Peyer's patch (tissue), 4 donors: ENCODE results near the gene UBE4A. TPM values are rescaled to one million over a fixed set of nuclear protein-coding genes. Genes with fewer than 3 reads are reported as not detected.

ENCODE experiments used
- DNase-seq, 3 donors: peaks; one replicate each; pipeline ENCODE4 v3.0.0-alpha.2; 2017 to 2019
- H3K27ac ChIP-seq, 4 donors: fragments of 200-600 bp; sonication (generic); one replicate each; pipeline ENCODE4 v1.5.1; 2016 to 2019
- H3K27me3 ChIP-seq, 2 donors: fragments of 200-600 bp; sonication (generic); one replicate each; pipeline ENCODE4 v1.5.1; 2019
- H3K36me3 ChIP-seq, 3 donors: fragments of 200-600 bp; sonication (generic); one replicate each; pipeline ENCODE4 v1.5.1; 2016 to 2019
- H3K4me1 ChIP-seq, 4 donors: fragments of 200-600 bp; sonication (generic); one replicate each; pipeline ENCODE4 v1.5.1; 2016 to 2019
- H3K4me3 ChIP-seq, 4 donors: fragments of 200-600 bp; sonication (generic); 1 replicate in 3 of 4; 2 replicates in 1 of 4; pipeline ENCODE4 v1.5.1; 2016 to 2019; ENCODE audit warnings: mild to moderate bottlenecking in 1 of 4
- H3K9me3 ChIP-seq, 4 donors: fragments of 200-600 bp; sonication (generic); one replicate each; pipeline ENCODE4 v1.5.1; 2016 to 2019; ENCODE audit warnings: mild to moderate bottlenecking in 1 of 4
- POLR2A ChIP-seq, 2 donors: fragments of 450-650 bp; IDR thresholded peaks; one replicate each; pipeline ENCODE4 v1.5.1; 2017; ENCODE audit warnings: antibody characterized with exemption in 2 of 2, mild to moderate bottlenecking in 2 of 2, moderate library complexity in 2 of 2
- total RNA-seq, 4 donors: library from RNA; depleted of rRNA; stranded (reverse); fragments of >200 nt; gene quantifications; one replicate each; pipeline ENCODE4 v1.1.0, GENCODE V29; 2016
- TF ChIP-seq, protein P1 (sequence below), 6 experiments: fragments of 450-650 bp in 4 of 6; fragments of 200-600 bp in 2 of 6; sonication (generic) in 1 of 6; IDR thresholded peaks; one replicate each; pipeline ENCODE4 v1.5.1; 2017 to 2019; ENCODE audit warnings: antibody characterized with exemption in 6 of 6, mild to moderate bottlenecking in 3 of 6, moderate library complexity in 1 of 6

Gene UBE4A
- total RNA-seq, 4 donors from 2014 or later: 47.7 to 60.1 (median 54.1) TPM

DNA sequence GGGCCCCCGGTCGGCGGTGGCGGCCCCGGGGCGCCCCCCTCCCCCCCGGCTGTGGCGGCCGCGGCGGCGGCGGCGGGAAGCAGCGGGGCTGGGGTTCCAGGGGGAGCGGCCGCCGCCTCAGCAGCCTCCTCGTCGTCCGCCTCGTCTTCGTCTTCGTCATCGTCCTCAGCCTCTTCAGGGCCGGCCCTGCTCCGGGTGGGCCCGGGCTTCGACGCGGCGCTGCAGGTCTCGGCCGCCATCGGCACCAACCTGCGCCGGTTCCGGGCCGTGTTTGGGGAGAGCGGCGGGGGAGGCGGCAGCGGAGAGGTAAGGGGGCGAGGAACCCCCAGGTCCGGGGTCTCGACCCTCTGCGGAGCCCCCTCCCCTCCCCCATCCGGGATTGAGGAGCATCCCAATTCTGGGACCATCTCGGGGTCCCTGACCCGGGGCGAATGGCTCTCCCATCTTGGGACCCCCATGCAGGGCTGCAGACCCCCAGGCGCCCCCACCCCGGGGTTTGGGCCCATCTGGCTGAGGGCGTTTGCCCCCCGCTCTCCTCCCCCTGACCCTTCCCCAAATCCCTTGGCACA is 77.3 kb downstream of the UBE4A start:
- H3K36me3 ChIP-seq: no peaks in the 10 kb centered on the region
- H3K9me3 ChIP-seq: no peaks in the 10 kb centered on the region
- H3K4me3 ChIP-seq: peak overlapping the region; percentile 92 to 95 (median 94)
- H3K27ac ChIP-seq: peak overlapping the region; percentile 89 to 94 (median 91)
- H3K27me3 ChIP-seq: no peaks in the 10 kb centered on the region
- DNase-seq: peak; percentile 24 to 55 (median 52)
- H3K4me1 ChIP-seq: peaks cover 0 to 57% (median 1%) of the 10 kb centered on the region in 4 donors
- TF ChIP-seq POLR2A (IDR thresholded peaks at IDR 0.05): no peak
- TF ChIP-seq, protein P1, sequence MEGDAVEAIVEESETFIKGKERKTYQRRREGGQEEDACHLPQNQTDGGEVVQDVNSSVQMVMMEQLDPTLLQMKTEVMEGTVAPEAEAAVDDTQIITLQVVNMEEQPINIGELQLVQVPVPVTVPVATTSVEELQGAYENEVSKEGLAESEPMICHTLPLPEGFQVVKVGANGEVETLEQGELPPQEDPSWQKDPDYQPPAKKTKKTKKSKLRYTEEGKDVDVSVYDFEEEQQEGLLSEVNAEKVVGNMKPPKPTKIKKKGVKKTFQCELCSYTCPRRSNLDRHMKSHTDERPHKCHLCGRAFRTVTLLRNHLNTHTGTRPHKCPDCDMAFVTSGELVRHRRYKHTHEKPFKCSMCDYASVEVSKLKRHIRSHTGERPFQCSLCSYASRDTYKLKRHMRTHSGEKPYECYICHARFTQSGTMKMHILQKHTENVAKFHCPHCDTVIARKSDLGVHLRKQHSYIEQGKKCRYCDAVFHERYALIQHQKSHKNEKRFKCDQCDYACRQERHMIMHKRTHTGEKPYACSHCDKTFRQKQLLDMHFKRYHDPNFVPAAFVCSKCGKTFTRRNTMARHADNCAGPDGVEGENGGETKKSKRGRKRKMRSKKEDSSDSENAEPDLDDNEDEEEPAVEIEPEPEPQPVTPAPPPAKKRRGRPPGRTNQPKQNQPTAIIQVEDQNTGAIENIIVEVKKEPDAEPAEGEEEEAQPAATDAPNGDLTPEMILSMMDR (IDR thresholded peaks at IDR 0.05): no peak

DNA sequence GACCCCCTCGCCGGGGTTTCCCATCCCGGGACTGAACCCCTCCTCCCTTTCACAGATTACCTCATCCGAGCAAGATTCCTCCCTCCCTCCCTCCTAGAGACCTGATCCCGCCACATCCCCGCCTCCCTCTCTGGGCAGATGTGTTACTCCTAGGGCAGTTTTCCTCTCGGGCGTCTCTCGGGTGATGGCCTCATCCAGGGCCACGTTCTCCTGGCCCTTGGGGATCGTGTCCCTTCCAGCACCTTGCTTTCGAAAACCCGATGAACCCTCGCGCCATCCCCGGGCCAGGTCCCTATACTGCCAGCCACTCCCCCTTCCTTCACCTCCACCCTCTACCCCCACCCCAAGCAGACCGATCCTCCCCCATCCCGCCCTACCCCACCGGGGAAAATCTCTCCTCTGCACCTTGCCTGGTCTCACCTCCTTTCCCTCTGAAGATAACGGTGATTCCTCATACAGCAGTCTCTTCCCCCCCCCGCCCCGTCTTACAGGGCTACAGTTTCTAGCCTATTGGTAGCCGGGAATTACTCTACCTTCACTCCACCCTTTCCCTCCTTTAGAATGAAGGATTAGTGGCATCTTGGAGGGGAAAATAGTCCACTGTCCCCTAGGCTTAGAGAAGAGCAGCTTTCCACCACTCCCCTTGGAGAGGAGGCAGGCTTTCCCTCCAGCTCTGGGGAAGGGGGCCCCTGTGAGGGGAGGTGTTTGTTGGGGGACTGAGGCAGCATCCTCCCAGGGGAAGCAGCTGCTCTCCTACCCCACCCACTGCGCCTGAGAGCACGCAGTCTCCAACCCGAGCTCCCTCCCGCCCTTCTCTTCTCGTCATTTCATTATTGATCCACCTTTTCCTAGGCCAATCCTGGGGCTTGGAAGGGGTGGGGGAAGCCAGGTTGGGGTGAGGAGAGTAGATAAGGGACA is 78.1 kb downstream of the UBE4A start:
- peak; percentile 60 to 75 (median 65) for DNase-seq
- peak overlapping the region; percentile 89 to 94 (median 91) for H3K27ac ChIP-seq
- H3K4me1 ChIP-seq: peaks cover 0 to 64% (median 3%) of the 10 kb centered on the region in 4 donors
- peak overlapping the region; percentile 92 to 95 (median 94) for H3K4me3 ChIP-seq
- no peaks in the 10 kb centered on the region for H3K36me3 ChIP-seq
- no peak for TF ChIP-seq POLR2A (IDR thresholded peaks at IDR 0.05)
- H3K9me3 ChIP-seq: no peaks in the 10 kb centered on the region
- H3K27me3 ChIP-seq: no peaks in the 10 kb centered on the region

DNA sequence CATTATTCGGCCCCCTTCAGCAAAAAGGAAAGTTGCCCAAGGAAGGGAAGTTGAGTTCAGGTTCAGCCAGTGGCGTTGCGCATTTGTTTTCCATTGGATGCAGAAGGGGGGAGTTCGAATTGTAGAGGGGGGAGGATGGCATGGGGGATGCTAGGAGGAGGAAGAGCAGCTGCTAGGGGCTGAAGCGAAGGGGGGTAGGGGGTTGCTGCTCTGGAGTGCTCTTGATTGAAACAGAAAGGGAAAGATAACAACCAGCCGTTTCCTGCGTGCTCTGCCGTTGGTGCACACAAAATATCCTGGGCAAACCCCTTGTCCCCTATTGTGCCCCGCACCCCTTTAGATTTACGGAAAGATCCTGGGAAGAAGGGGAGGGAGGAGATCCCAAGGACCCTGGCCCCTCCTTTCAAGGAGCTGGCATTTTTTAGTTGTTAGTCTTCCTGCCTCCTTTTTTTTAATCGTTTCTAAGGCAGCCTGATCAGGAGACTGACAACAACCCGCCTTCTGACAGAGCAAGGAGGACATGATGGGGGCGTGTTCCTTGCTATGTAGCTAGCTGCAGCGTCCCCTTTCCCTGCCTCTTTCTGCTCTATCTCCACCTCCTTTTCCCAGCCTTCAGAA is 79.0 kb downstream of the UBE4A start:
- peaks cover 0 to 74% (median 7%) of the 10 kb centered on the region in 4 donors for H3K4me1 ChIP-seq
- no peaks in the 10 kb centered on the region for H3K27me3 ChIP-seq
- TF ChIP-seq, protein P1 (IDR thresholded peaks at IDR 0.05): no peak
- TF ChIP-seq POLR2A (IDR thresholded peaks at IDR 0.05): no peak
- H3K4me3 ChIP-seq: peak overlapping the region; percentile 92 to 95 (median 94)
- peak overlapping the region; percentile 89 to 94 (median 91) for H3K27ac ChIP-seq
- peak in 2 of 3 donors; percentile 62 to 70 for DNase-seq
- no peaks in the 10 kb centered on the region for H3K36me3 ChIP-seq
- H3K9me3 ChIP-seq: no peaks in the 10 kb centered on the region

DNA sequence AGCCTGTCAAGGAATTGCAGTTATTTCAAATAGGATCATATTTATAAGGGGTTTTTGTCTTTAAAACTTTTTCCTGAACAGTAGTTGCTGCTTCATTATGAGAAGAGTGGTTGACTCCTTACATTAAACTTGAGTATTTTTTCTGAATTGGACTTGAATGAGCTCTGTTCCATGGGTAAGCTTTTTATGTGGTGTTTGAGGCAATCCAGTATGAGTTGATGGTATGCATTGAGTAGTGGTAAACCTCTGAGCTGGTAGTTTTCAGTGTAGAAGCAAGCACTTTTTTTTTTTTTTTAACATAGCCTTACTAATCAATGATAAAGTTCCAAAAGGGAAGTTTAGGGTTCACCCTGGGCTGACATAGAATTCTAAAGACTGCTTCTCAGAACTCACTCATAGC is 80.2 kb downstream of the UBE4A start:
- H3K36me3 ChIP-seq: no peaks in the 10 kb centered on the region
- DNase-seq: no peak
- no peaks in the 10 kb centered on the region for H3K9me3 ChIP-seq
- H3K4me3 ChIP-seq: no peak overlapping the region
- no peaks in the 10 kb centered on the region for H3K27me3 ChIP-seq
- H3K27ac ChIP-seq: no peak overlapping the region
- TF ChIP-seq POLR2A (IDR thresholded peaks at IDR 0.05): no peak
- TF ChIP-seq, protein P1 (IDR thresholded peaks at IDR 0.05): no peak
- H3K4me1 ChIP-seq: peaks cover 0 to 69% (median 8%) of the 10 kb centered on the region in 4 donors

DNA sequence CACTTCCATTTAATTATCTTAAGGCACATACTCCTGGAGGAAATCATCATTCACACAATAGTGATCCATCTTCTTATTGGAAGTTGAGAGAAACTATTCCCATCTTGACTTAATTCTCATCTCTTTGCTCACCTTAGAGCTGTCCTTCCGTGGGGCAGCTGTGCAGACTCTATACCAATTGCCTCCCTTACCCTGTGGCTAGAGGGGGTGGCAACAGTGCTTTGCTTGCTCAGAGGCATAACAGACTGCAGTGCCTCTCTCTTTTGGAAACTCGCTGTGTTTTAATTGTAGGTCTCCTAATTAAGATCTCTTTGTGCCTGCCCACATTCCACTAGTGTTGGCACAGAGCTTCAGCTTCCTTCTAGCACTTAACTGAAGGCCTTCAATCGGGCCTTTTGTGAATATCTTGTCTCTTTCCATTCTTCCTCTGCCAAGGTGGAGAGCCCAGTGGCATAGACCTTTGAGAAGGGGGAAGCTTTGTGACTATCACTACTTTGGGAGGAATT is 82.4 kb downstream of the UBE4A start:
- no peaks in the 10 kb centered on the region for H3K27me3 ChIP-seq
- no peak overlapping the region for H3K4me3 ChIP-seq
- no peaks in the 10 kb centered on the region for H3K36me3 ChIP-seq
- no peak overlapping the region for H3K27ac ChIP-seq
- TF ChIP-seq POLR2A (IDR thresholded peaks at IDR 0.05): no peak
- TF ChIP-seq, protein P1 (IDR thresholded peaks at IDR 0.05): no peak
- no peaks in the 10 kb centered on the region for H3K9me3 ChIP-seq
- DNase-seq: no peak
- H3K4me1 ChIP-seq: peaks cover 0 to 67% (median 8%) of the 10 kb centered on the region in 4 donors
